Measurements from ENCODE around the gene DHX35.

The DHX35 gene

DNA sequence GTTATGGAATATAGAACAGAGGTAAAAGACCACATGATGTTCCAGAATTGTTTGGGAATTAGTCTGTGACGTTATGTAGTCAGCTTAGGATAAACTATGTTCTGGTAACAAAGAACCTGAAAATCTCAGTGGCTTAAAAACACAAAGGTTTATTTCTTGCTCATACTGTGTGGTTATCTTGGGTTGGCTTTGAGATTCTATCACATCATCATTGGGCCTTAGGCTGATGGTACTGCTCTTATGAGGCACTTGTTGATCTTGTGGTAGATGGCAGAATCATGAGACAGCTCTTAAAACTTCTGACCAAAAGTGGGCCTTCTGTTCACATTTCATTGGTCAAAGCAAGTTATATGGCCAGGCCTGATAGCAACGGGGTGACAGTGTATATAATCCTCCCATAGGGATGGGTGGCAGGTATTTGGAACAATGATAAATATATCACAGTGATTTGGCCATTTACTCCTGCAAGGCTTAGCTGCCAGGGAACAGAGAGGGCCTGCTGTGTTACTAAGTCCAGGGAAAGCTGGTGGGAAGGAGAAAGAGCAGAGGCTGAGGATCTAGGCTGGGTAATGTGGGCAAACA lies 13.5 kb downstream of the DHX35 start:
- TF ChIP-seq ZFP30 (CRISPR knock-in tag; IDR thresholded peaks at IDR 0.05) (no peak), TCF4 (CRISPR knock-in tag; IDR thresholded peaks at IDR 0.05; ENCODE audit: borderline replicate concordance) (no peak), ESRRG (CRISPR knock-in tag; IDR thresholded peaks at IDR 0.05) (no peak), ISL1 (CRISPR knock-in tag; IDR thresholded peaks at IDR 0.05) (no peak), GLIS3 (CRISPR knock-in tag; IDR thresholded peaks at IDR 0.05) (no peak)
- ATAC-seq = no peak

- TF ChIP-seq ZFP30 (CRISPR knock-in tag; IDR thresholded peaks at IDR 0.05) (no peak), PATZ1 (CRISPR knock-in tag; IDR thresholded peaks at IDR 0.05; ENCODE audit: borderline replicate concordance) (no peak), ZC3H10 (CRISPR knock-in tag; IDR thresholded peaks at IDR 0.05) (no peak), POU6F1 (CRISPR knock-in tag; IDR thresholded peaks at IDR 0.05; ENCODE audit: borderline replicate concordance, low read depth) (no peak), GLIS3 (CRISPR knock-in tag; IDR thresholded peaks at IDR 0.05) (no peak), TOX (CRISPR knock-in tag; IDR thresholded peaks at IDR 0.05; ENCODE audit: borderline replicate concordance) (no peak), CSDC2 (CRISPR knock-in tag; IDR thresholded peaks at IDR 0.05) (no peak), OSR1 (CRISPR knock-in tag; IDR thresholded peaks at IDR 0.05) (no peak), ARNTL (CRISPR knock-in tag; IDR thresholded peaks at IDR 0.05; ENCODE audit: borderline replicate concordance, low read depth) (no peak), TCF4 (CRISPR knock-in tag; IDR thresholded peaks at IDR 0.05; ENCODE audit: borderline replicate concordance) (no peak), PPARA (CRISPR knock-in tag; IDR thresholded peaks at IDR 0.05; ENCODE audit: borderline replicate concordance) (no peak), ZFP3 (CRISPR knock-in tag; IDR thresholded peaks at IDR 0.05) (no peak), ESRRG (CRISPR knock-in tag; IDR thresholded peaks at IDR 0.05) (no peak)
- no peak for ATAC-seq
Observed at GRCh38 chr20:38979434-38979833, 17.3 kb downstream of the DHX35 start.

GRCh38 chr20:38979842-38980241 lies 17.7 kb downstream of the DHX35 start:
- ATAC-seq = no peak

More at GRCh38 chr20:38979842-38980241, 17.7 kb downstream of the DHX35 start:
- TF ChIP-seq CSRNP3 (CRISPR knock-in tag; IDR thresholded peaks at IDR 0.05) (no peak), ISL1 (CRISPR knock-in tag; IDR thresholded peaks at IDR 0.05) (no peak), TOX (CRISPR knock-in tag; IDR thresholded peaks at IDR 0.05; ENCODE audit: borderline replicate concordance) (no peak), PPARA (CRISPR knock-in tag; IDR thresholded peaks at IDR 0.05; ENCODE audit: borderline replicate concordance) (no peak), SNAI2 (CRISPR knock-in tag; IDR thresholded peaks at IDR 0.05) (no peak), ZFP30 (CRISPR knock-in tag; IDR thresholded peaks at IDR 0.05) (no peak), CSDC2 (CRISPR knock-in tag; IDR thresholded peaks at IDR 0.05) (no peak), RARB (CRISPR knock-in tag; IDR thresholded peaks at IDR 0.05) (no peak), POU6F1 (CRISPR knock-in tag; IDR thresholded peaks at IDR 0.05; ENCODE audit: borderline replicate concordance, low read depth) (no peak), ZC3H10 (CRISPR knock-in tag; IDR thresholded peaks at IDR 0.05) (no peak), OSR1 (CRISPR knock-in tag; IDR thresholded peaks at IDR 0.05) (no peak), ZFP3 (CRISPR knock-in tag; IDR thresholded peaks at IDR 0.05) (no peak), TCF4 (CRISPR knock-in tag; IDR thresholded peaks at IDR 0.05; ENCODE audit: borderline replicate concordance) (no peak), ARNTL (CRISPR knock-in tag; IDR thresholded peaks at IDR 0.05; ENCODE audit: borderline replicate concordance, low read depth) (no peak), ESRRG (CRISPR knock-in tag; IDR thresholded peaks at IDR 0.05) (no peak), GLIS3 (CRISPR knock-in tag; IDR thresholded peaks at IDR 0.05) (no peak)
- TF ChIP-seq, protein P1, sequence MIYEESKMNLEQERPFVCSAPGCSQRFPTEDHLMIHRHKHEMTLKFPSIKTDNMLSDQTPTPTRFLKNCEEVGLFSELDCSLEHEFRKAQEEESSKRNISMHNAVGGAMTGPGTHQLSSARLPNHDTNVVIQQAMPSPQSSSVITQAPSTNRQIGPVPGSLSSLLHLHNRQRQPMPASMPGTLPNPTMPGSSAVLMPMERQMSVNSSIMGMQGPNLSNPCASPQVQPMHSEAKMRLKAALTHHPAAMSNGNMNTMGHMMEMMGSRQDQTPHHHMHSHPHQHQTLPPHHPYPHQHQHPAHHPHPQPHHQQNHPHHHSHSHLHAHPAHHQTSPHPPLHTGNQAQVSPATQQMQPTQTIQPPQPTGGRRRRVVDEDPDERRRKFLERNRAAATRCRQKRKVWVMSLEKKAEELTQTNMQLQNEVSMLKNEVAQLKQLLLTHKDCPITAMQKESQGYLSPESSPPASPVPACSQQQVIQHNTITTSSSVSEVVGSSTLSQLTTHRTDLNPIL (CRISPR knock-in tag; IDR thresholded peaks at IDR 0.05; ENCODE audit: low read depth) = no peak
